ES-I3 (cell line): Measurements from ENCODE around the gene RFC3.
"Not testable (repeated sequence)": the region's sequence is repeated elsewhere in the genome, so short reads cannot be mapped to it uniquely, and the experiment has no call there.

Experiments used
- H3K36me3 ChIP-seq: 2 replicates; pipeline ENCODE4 v1.6.1; 2013; ENCODE audit warnings: mild to moderate bottlenecking, low read length, control low read depth, moderate library complexity; ENCODE audit not compliant: insufficient read depth
- H3K4me1 ChIP-seq: 2 replicates; pipeline ENCODE4 v1.6.1; 2013; ENCODE audit warnings: mild to moderate bottlenecking, control low read depth, low read length; ENCODE audit not compliant: insufficient read depth
- H3K9ac ChIP-seq: 2 replicates; pipeline ENCODE4 v1.6.1; 2013; ENCODE audit warnings: low read depth, mild to moderate bottlenecking, low read length, moderate library complexity
- H3K9me3 ChIP-seq: 2 replicates; pipeline ENCODE4 v1.6.1; 2013; ENCODE audit warnings: mild to moderate bottlenecking, low read length, moderate library complexity; ENCODE audit not compliant: control insufficient read depth, insufficient read depth

Gene RFC3

DNA sequence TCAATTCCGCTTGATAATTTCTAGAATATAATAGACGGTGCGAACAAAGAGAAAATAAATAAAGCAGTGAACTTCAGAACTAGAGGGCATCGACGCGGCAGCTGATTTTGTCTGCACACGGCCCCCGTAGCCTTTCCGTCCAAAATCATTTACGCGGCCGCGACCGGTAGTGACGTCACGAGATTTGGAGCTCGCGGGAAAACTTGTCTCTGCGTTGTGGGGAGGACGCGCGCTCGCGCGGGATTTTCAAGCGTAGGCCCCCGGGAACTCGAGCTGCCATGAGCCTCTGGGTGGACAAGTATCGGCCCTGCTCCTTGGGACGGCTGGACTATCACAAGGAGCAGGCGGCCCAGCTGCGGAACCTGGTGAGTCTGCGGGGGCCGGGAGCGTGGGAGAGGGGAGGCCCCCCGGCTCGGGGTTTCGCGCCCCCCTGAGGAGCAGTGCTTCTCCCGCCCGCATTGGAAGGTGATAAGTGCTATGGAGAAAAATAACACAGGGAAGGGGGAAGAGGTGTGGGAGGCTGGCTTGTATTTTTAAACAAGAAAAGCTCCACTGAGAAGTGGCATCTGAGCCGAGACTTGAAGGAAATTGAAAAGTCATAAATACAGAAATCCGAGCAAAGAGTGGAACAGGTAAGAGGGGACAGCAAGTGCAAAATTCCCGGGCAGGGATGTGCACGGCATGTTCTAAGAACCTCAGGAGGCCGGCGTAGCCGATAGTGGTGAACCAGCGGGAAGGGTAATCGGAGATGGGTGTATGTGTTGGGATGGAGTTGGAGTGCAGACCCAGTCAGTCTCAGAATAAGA, at the start of gene RFC3:
TSS of gene RFC3 (plus strand) at position 249 of the 806 bp plus-strand sequence. CDS start at position 279, 30 bp downstream.
- Histone ChIP-seq H3K9me3 (no peaks in the 10 kb centered on the region), H3K4me1 (no peaks in the 10 kb centered on the region), H3K9ac (peak within 1 kb of the TSS; percentile 83), H3K36me3 (no peaks in the 10 kb centered on the region)

GRCh38 chr13:33771296-33771695, 46.7 kb upstream of the RFC3 start:
- Histone ChIP-seq H3K9ac (no peak overlapping the region), H3K9me3 (0 out of 2 replicates have a peak, but pooled peaks cover 3% of the 10 kb centered on the region), H3K4me1 (peaks cover 4% of the 10 kb centered on the region; the same call in 1 of the 2 replicates), H3K36me3 (no peaks in the 10 kb centered on the region)

DNA sequence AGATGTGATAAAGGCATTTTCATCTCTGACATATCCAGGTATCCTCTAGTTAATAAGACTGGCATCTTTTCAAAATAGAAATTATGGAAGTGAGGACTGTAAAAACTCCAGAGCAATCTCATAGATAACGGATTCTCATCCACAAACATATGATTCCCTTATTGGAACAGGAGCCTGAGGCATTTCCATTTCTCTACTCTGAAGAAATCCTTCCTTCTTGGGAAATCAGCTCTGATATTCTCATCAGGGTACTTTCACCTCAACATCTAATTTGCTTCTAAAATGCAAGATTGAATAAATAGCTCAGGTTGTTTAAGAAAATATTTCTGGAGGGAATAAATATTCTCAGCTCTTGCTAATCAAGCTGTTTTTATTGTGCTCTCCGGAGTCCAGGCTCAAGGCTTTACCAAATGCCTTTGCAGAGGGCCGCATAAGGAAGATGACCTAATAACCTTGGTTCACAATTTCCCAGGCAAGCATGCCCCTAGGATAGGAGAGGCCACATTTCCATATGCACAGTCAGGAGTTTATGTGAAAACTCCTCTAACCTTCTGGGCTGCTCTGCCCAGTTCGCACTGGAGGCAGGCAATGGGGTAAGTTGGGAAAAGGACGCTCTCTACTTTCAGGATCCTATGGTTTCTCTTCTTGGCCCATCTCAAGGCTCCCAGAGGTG, 44.0 kb upstream of the RFC3 start:
- Histone ChIP-seq H3K9me3 (no peaks in the 10 kb centered on the region), H3K36me3 (no peaks in the 10 kb centered on the region), H3K9ac (no peak overlapping the region)

GRCh38 chr13:33775339-33776108, 42.4 kb upstream of the RFC3 start:
- Histone ChIP-seq H3K9ac (no peak overlapping the region), H3K9me3 (no peaks in the 10 kb centered on the region), H3K4me1 (peaks cover 4% of the 10 kb centered on the region; the same call in 1 of the 2 replicates), H3K36me3 (no peaks in the 10 kb centered on the region)

More for the DNA sequence above, 44.0 kb upstream of the RFC3 start:
- peaks cover 4% of the 10 kb centered on the region; the same call in 1 of the 2 replicates for H3K4me1 ChIP-seq

DNA sequence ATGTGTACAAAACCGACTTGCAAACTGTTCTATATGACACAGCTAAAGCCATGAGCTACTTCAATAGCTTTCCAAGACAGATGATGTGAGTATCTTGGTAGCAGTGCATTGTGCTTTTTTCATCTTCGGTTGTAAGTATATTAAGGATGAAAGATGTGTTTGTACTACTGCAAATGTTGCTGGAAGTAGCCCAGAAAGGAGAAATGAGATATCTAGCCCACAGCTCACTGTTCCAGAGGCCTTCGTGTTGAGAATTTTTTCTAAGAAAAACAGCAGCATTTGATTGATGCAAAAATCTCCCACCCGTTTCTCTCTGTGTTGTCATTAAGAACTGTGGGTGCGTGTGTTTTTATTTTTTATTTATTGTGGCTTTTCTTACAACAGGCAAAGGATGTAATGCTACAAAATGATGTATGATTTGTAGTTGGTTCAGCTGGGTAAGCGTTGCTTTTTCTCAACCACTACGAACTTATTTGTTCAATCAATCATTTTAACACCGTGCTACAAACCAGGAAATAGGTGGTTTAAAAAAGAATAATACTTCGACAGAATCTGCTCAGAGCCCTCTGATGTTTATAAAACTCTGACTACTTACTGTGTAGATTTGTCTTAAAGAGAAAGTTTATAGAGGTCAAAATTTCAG, 41.6 kb upstream of the RFC3 start:
- Histone ChIP-seq H3K9me3 (no peaks in the 10 kb centered on the region), H3K9ac (no peak overlapping the region), H3K36me3 (no peaks in the 10 kb centered on the region), H3K4me1 (peaks cover 4% of the 10 kb centered on the region; the same call in 1 of the 2 replicates)

DNA sequence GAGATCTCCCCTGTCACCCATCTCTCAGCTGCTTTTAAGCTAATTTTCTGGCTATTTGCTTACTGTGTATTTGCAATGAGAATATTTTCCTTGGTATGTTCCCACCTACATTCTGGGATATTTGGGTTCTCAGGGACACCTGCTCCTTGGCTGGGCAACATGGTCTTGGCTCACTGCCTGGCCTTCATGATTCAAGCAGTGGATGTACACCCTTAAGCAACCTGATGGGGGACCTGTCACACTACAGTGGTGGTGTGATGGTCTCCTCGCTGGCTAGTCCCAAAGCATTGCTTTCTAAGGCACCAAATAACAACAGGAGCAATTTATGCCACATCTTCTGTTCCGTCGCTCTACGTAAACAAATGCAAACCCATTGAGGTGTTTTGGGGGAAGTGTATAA, 35.3 kb upstream of the RFC3 start:
- H3K9ac ChIP-seq: no peak overlapping the region
- H3K4me1 ChIP-seq: no peaks in the 10 kb centered on the region
- no peaks in the 10 kb centered on the region for H3K9me3 ChIP-seq
- no peaks in the 10 kb centered on the region for H3K36me3 ChIP-seq

GRCh38 chr13:33783212-33783611, 34.7 kb upstream of the RFC3 start:
- H3K9me3 ChIP-seq, H3K9ac ChIP-seq, H3K4me1 ChIP-seq, H3K36me3 ChIP-seq: not testable (repeated sequence)

GRCh38 chr13:33784738-33785137, 33.2 kb upstream of the RFC3 start:
- no peaks in the 10 kb centered on the region for H3K4me1 ChIP-seq
- no peak overlapping the region for H3K9ac ChIP-seq
- H3K9me3 ChIP-seq: no peaks in the 10 kb centered on the region
- H3K36me3 ChIP-seq: no peaks in the 10 kb centered on the region

DNA sequence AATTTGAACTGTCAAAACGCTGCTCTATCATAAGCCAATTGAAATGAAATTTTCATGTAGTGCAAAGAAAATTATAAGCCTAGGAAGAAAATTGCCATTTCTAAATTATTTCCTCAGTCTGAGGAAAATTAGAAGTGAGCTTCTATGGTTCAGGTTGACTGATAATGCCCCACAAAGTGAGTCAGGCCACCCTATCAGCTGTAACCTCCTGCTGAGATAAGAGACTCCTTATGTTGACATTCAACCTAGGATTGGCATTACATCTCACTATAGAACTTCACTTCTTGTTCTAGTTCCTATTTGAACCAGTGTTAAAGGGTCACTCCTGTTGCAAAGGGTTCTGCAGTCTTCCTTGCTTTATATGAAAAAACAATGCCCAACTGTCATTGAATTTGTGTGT, 32.6 kb upstream of the RFC3 start:
- Histone ChIP-seq H3K4me1 (no peaks in the 10 kb centered on the region), H3K9me3 (no peaks in the 10 kb centered on the region), H3K9ac (no peak overlapping the region), H3K36me3 (no peaks in the 10 kb centered on the region)

DNA sequence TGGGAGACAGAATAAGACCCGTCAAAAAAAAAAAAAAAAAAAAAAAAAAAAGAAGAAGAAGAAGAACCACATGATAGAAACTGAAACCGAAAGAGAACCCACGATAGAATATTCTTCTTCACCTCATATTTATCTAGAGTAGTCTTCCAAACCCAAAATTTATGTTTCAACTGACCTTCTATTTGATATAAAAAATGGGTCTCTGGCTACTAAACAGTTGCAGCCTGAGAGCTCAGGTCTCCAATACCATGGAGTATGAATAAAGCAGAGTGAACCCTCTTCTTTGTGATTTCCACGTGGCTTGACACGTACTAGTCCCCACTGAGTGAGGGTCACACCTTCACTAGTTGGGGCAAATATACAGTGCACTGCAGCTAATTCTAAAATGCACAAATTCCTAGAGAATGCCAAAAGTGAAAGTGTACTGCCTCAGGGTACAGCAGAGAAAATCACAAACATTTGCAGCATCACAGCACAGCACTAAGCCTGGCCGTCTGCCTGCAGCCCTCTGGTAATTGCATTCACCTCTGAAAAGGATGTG, 30.8 kb upstream of the RFC3 start:
- H3K9ac ChIP-seq: no peak overlapping the region
- H3K9me3 ChIP-seq: no peaks in the 10 kb centered on the region
- H3K36me3 ChIP-seq: no peaks in the 10 kb centered on the region
- H3K4me1 ChIP-seq: no peaks in the 10 kb centered on the region

- no peaks in the 10 kb centered on the region for H3K4me1 ChIP-seq
- no peaks in the 10 kb centered on the region for H3K9me3 ChIP-seq
- no peaks in the 10 kb centered on the region for H3K36me3 ChIP-seq
- no peak overlapping the region for H3K9ac ChIP-seq
Observed at GRCh38 chr13:33789066-33789606, 28.8 kb upstream of the RFC3 start.

GRCh38 chr13:33789739-33790138, 28.2 kb upstream of the RFC3 start:
- H3K9me3 ChIP-seq: no peaks in the 10 kb centered on the region
- no peaks in the 10 kb centered on the region for H3K36me3 ChIP-seq
- no peak overlapping the region for H3K9ac ChIP-seq
- no peaks in the 10 kb centered on the region for H3K4me1 ChIP-seq

GRCh38 chr13:33793726-33794125, 24.2 kb upstream of the RFC3 start:
- no peaks in the 10 kb centered on the region for H3K36me3 ChIP-seq
- no peaks in the 10 kb centered on the region for H3K4me1 ChIP-seq
- H3K9me3 ChIP-seq: no peaks in the 10 kb centered on the region
- no peak overlapping the region for H3K9ac ChIP-seq

DNA sequence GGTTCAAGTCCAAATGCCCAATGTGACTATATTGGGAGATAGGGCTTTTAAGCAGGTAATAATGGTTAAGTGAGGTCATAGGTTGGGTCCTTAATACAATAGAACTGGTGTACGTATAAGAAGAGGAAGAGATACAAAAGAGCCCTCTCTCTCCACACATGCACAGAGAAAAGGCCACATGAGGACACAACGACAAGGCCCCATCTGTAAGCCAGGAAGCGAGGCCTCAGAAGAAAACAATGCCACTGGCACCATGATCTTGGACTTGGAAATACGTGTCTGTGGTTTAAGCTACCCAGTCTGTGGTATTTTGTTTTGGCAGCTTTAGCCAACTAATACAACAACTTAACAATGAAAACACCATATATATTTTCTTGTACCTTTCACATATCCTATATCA, 23.4 kb upstream of the RFC3 start:
- H3K9ac ChIP-seq: no peak overlapping the region
- H3K4me1 ChIP-seq: no peaks in the 10 kb centered on the region

More for the DNA sequence above, 23.4 kb upstream of the RFC3 start:
- Histone ChIP-seq H3K36me3 (no peaks in the 10 kb centered on the region), H3K9me3 (no peaks in the 10 kb centered on the region)
